ENCODE results near the gene PRF1.

Gene PRF1

DNA sequence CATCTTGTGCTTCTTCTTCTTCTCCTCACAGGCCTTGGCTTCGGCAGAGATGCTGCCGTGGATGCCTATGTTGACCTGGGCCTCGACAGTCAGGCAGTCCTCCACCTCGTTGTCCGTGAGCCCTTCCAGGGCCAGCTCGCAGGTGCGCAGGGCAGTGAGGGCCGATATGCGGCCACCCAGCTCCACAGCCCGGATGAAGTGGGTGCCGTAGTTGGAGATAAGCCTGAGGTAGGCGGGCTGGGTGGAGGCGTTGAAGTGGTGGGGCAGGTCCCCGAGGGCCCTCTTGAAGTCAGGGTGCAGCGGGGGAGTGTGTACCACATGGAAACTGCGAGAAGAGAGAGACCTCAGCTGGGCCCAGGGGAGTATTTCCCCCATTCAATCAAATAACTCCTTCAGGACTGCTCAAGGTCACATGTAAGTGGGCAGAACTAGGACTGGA is 3.7 kb downstream of the PRF1 start:
- Histone ChIP-seq H3K4me3 (replicated peaks; ENCODE audit: insufficient read depth, low read length) (no peak overlapping the region), H3K27ac (replicated peaks) (no peak overlapping the region), H3K27me3 (ENCODE audit: insufficient read depth, poor library complexity, severe bottlenecking) (no peaks in the 10 kb centered on the region)
- TF ChIP-seq, protein P1, sequence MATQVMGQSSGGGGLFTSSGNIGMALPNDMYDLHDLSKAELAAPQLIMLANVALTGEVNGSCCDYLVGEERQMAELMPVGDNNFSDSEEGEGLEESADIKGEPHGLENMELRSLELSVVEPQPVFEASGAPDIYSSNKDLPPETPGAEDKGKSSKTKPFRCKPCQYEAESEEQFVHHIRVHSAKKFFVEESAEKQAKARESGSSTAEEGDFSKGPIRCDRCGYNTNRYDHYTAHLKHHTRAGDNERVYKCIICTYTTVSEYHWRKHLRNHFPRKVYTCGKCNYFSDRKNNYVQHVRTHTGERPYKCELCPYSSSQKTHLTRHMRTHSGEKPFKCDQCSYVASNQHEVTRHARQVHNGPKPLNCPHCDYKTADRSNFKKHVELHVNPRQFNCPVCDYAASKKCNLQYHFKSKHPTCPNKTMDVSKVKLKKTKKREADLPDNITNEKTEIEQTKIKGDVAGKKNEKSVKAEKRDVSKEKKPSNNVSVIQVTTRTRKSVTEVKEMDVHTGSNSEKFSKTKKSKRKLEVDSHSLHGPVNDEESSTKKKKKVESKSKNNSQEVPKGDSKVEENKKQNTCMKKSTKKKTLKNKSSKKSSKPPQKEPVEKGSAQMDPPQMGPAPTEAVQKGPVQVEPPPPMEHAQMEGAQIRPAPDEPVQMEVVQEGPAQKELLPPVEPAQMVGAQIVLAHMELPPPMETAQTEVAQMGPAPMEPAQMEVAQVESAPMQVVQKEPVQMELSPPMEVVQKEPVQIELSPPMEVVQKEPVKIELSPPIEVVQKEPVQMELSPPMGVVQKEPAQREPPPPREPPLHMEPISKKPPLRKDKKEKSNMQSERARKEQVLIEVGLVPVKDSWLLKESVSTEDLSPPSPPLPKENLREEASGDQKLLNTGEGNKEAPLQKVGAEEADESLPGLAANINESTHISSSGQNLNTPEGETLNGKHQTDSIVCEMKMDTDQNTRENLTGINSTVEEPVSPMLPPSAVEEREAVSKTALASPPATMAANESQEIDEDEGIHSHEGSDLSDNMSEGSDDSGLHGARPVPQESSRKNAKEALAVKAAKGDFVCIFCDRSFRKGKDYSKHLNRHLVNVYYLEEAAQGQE (IDR thresholded peaks at IDR 0.05; ENCODE audit: insufficient replicate concordance, low read depth), result no peak
- no peak for TF ChIP-seq SPI1 (IDR thresholded peaks at IDR 0.05; ENCODE audit: borderline replicate concordance, low read depth)
- TF ChIP-seq, protein P2, sequence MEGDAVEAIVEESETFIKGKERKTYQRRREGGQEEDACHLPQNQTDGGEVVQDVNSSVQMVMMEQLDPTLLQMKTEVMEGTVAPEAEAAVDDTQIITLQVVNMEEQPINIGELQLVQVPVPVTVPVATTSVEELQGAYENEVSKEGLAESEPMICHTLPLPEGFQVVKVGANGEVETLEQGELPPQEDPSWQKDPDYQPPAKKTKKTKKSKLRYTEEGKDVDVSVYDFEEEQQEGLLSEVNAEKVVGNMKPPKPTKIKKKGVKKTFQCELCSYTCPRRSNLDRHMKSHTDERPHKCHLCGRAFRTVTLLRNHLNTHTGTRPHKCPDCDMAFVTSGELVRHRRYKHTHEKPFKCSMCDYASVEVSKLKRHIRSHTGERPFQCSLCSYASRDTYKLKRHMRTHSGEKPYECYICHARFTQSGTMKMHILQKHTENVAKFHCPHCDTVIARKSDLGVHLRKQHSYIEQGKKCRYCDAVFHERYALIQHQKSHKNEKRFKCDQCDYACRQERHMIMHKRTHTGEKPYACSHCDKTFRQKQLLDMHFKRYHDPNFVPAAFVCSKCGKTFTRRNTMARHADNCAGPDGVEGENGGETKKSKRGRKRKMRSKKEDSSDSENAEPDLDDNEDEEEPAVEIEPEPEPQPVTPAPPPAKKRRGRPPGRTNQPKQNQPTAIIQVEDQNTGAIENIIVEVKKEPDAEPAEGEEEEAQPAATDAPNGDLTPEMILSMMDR (IDR thresholded peaks at IDR 0.05; ENCODE audit: insufficient read depth, low read length), result no peak
- no peak for TF ChIP-seq POLR2AphosphoS5 (IDR thresholded peaks at IDR 0.05; ENCODE audit: low read depth)
- no peak for TF ChIP-seq GABPA (IDR thresholded peaks at IDR 0.05; ENCODE audit: low read depth)
- DNase-seq (ENCODE audit: low read depth in 1 of 2, low spot score in 1 of 2), result no peak

DNA sequence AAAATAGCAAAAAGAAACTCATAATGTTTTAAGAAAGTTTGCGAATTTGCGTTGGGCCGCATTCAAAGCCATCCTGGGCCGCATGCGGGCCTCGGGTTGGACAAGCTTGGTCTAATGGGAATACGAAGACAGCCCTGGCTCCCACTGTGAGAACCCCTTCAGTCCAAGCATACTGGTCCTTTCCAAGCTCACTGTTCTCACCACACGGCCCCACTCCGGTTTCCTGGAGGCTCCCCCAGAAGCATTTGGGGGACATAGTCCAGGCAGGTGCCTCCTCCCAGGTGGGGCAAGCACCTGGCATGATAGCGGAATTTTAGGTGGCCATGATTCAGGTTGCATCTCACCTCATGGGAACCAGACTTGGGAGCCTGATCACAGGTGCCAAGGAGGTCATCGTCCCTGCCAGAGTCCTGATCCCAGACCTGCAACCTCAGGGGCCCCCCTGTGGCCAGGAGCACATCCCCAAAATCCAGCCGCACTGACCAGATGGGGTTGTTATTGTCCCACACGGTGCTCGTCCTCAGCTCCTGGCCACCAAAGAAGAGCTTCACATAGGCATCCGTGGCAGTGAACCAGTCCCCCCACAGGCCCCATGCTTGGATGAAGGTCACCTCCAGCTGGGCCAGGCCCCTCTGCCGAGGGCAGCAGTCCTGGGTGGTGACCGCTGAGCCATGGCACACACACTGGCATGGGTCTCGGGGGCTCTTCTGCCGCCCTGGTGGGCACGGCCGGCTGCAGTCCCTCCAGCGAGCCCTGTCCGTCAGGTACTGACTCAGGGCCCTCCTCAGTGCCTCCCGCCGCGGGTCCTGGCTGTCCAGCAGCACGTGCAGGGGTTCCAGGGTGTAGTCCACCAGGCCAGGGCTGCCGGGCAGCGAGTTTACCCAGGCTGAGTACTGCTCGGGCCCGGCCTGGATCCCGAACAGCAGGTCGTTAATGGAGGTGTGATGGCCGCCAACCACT is 4.4 kb downstream of the PRF1 start:
- TF ChIP-seq, protein P1 (IDR thresholded peaks at IDR 0.05; ENCODE audit: insufficient replicate concordance, low read depth), result no peak
- TF ChIP-seq GABPA (IDR thresholded peaks at IDR 0.05; ENCODE audit: low read depth) (no peak), SPI1 (IDR thresholded peaks at IDR 0.05; ENCODE audit: borderline replicate concordance, low read depth) (no peak), POLR2AphosphoS5 (IDR thresholded peaks at IDR 0.05; ENCODE audit: low read depth) (no peak)
- TF ChIP-seq, protein P2 (IDR thresholded peaks at IDR 0.05; ENCODE audit: insufficient read depth, low read length), result no peak
- DNase-seq (ENCODE audit: low read depth in 1 of 2, low spot score in 1 of 2), result no peak
- no peaks in the 10 kb centered on the region for H3K27me3 ChIP-seq (ENCODE audit: insufficient read depth, poor library complexity, severe bottlenecking)
- H3K4me3 ChIP-seq (replicated peaks; ENCODE audit: insufficient read depth, low read length), result no peak overlapping the region
- no peak overlapping the region for H3K27ac ChIP-seq (replicated peaks)

DNA sequence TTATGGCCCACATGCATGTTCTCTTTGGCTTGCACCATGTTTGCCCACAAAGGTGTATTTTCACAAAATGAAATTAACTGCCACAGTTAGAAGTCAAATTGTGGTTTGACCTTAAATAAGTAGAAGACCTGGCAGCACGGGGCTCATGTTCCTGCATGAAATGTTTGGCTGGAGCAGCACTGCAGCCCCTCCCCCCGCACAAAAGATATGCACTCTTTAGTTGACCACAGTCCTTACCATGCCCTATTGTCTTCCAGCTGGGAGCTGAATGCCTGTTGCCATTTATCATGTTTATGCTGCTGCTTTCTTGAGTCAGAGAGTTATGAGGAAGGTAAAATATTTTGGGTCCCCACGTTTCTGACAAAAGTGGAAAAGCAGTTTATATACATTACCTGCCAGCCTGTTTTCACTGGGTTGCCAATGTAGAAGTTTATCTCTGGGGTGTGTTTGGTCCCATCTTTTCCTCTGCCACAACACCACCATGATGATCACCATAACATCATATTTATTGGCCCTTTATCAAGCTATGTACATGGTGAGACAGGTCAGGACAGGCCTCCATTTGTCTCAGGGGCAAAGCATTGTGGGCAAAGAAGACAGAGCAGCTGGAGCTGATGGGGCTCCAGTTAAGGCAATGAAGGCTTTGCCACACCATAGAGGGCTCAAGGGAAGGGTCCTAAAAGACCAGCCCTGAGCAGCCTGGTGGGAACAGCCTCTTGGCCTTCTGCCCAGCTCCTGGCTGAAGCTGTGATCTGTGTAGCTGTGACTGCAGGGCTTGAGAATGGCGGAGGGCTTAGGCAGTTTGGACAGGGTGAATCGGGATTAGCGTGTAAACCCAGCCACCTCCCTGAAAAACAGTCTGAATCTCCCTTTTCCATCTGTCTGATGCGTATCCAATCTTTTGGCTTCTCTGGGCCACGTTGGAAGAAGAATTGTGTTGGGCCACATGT is 5.4 kb downstream of the PRF1 start:
- no peaks in the 10 kb centered on the region for H3K27me3 ChIP-seq (ENCODE audit: insufficient read depth, poor library complexity, severe bottlenecking)
- H3K27ac ChIP-seq (replicated peaks), result no peak overlapping the region
- H3K4me3 ChIP-seq (replicated peaks; ENCODE audit: insufficient read depth, low read length), result no peak overlapping the region
- no peak for TF ChIP-seq GABPA (IDR thresholded peaks at IDR 0.05; ENCODE audit: low read depth)
- TF ChIP-seq SPI1 (IDR thresholded peaks at IDR 0.05; ENCODE audit: borderline replicate concordance, low read depth), result no peak
- no peak for TF ChIP-seq POLR2AphosphoS5 (IDR thresholded peaks at IDR 0.05; ENCODE audit: low read depth)
- TF ChIP-seq, protein P1 (IDR thresholded peaks at IDR 0.05; ENCODE audit: insufficient replicate concordance, low read depth), result no peak
- TF ChIP-seq, protein P2 (IDR thresholded peaks at IDR 0.05; ENCODE audit: insufficient read depth, low read length), result no peak
- no peak for DNase-seq (ENCODE audit: low read depth in 1 of 2, low spot score in 1 of 2)

All from HL-60 (cell line).